ENCODE measurements around the gene RCAN3. TPM values are rescaled to one million over a fixed set of nuclear protein-coding genes. Genes with fewer than 3 reads are reported as not detected.
"Not testable (repeated sequence)": the region's sequence is repeated elsewhere in the genome, so short reads cannot be mapped to it uniquely, and the experiment has no call there.

RCAN3 gene
- total RNA-seq, 1 experiment from 2014 or later: 10.2 TPM

DNA sequence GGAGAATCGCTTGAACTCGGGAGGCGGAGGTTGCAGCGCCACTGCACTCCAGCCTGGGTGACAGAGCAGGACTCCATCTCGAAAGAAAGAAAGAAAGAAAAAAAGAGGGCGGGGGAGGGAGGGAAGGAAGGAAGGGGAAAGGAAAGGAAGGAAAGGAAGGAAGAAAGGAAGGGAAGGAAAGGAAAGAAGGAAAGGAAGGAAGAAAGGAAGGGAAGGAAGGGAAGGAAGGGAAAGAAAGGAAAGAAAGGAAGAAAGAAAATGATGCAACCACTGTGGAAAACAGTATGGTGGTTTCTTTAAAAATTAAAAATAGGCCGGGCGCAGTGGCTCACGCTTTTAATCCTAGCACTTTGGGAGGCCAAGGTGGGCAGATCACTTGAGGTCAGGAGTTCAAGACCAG is 15.2 kb upstream of the RCAN3 start:
- POLR2A ChIA-PET: no interaction called here
- no peak for DNase-seq
- BruUV-seq (replicated peaks): no TSS peak
- Histone ChIP-seq H3K4me1 (no peaks in the 10 kb centered on the region), H3K4me3 (ENCODE audit: low read depth, low read length) (no peak overlapping the region), H3K9me3 (no peaks in the 10 kb centered on the region), H3K27me3 (replicated peaks; ENCODE audit: control insufficient read depth, insufficient read depth, low read length) (no peaks in the 10 kb centered on the region), H3K36me3 (ENCODE audit: control insufficient read depth, insufficient read depth, low read length) (no peaks in the 10 kb centered on the region)
- H3K4me3 Mint-ChIP-seq (ENCODE audit: unreplicated experiment): no peak overlapping the region
- H3K27ac Mint-ChIP-seq (ENCODE audit: unreplicated experiment): no peak overlapping the region
- no peaks in the 10 kb centered on the region for H3K27me3 Mint-ChIP-seq (ENCODE audit: insufficient read depth, unreplicated experiment)
- H3K9me3 Mint-ChIP-seq (ENCODE audit: unreplicated experiment): no peaks in the 10 kb centered on the region
- no peaks in the 10 kb centered on the region for H3K36me3 Mint-ChIP-seq (ENCODE audit: insufficient read depth, unreplicated experiment)
- H3K4me1 Mint-ChIP-seq (ENCODE audit: low read depth, unreplicated experiment): no peaks in the 10 kb centered on the region
- CTCF ChIA-PET: no interaction called here
- TF ChIP-seq, protein P1, sequence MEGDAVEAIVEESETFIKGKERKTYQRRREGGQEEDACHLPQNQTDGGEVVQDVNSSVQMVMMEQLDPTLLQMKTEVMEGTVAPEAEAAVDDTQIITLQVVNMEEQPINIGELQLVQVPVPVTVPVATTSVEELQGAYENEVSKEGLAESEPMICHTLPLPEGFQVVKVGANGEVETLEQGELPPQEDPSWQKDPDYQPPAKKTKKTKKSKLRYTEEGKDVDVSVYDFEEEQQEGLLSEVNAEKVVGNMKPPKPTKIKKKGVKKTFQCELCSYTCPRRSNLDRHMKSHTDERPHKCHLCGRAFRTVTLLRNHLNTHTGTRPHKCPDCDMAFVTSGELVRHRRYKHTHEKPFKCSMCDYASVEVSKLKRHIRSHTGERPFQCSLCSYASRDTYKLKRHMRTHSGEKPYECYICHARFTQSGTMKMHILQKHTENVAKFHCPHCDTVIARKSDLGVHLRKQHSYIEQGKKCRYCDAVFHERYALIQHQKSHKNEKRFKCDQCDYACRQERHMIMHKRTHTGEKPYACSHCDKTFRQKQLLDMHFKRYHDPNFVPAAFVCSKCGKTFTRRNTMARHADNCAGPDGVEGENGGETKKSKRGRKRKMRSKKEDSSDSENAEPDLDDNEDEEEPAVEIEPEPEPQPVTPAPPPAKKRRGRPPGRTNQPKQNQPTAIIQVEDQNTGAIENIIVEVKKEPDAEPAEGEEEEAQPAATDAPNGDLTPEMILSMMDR (IDR thresholded peaks at IDR 0.05; ENCODE audit: insufficient read depth in 1 of 2, low read depth in 1 of 2, low read length in 1 of 2, severe bottlenecking in 1 of 2, unreplicated experiment in 1 of 2): no peak
- intact Hi-C loops (cut with micrococcal nuclease; ENCODE audit: unreplicated experiment): no loop called here

DNA sequence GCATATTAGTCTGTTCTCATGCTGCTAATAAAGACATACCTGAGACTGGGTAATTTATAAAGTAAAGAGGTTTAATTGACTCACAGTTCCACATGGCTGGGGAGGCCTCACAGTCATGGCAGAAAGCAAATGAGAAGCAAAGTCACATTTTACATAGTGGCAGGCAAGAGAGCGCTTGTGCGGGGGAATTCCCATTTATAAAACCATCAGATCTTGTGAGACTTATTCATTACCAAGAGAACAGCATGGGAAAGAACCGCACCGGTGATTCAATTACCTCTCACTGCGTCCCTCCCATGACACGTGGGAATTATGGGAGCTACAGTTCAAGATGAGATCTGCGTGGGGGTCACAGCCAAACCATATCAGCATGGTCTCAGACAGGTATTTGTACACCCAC is 14.5 kb upstream of the RCAN3 start:
- H3K9me3 ChIP-seq; BruUV-seq (replicated peaks); H3K27ac Mint-ChIP-seq (ENCODE audit: unreplicated experiment); H3K36me3 ChIP-seq (ENCODE audit: control insufficient read depth, insufficient read depth, low read length); H3K4me1 ChIP-seq; H3K36me3 Mint-ChIP-seq (ENCODE audit: insufficient read depth, unreplicated experiment); DNase-seq; H3K4me3 Mint-ChIP-seq (ENCODE audit: unreplicated experiment); intact Hi-C loops (cut with micrococcal nuclease; ENCODE audit: unreplicated experiment); H3K27me3 ChIP-seq (replicated peaks; ENCODE audit: control insufficient read depth, insufficient read depth, low read length); H3K4me1 Mint-ChIP-seq (ENCODE audit: low read depth, unreplicated experiment); CTCF ChIA-PET; H3K4me3 ChIP-seq (ENCODE audit: low read depth, low read length); H3K27me3 Mint-ChIP-seq (ENCODE audit: insufficient read depth, unreplicated experiment); POLR2A ChIA-PET; H3K9me3 Mint-ChIP-seq (ENCODE audit: unreplicated experiment): not testable (repeated sequence)

DNA sequence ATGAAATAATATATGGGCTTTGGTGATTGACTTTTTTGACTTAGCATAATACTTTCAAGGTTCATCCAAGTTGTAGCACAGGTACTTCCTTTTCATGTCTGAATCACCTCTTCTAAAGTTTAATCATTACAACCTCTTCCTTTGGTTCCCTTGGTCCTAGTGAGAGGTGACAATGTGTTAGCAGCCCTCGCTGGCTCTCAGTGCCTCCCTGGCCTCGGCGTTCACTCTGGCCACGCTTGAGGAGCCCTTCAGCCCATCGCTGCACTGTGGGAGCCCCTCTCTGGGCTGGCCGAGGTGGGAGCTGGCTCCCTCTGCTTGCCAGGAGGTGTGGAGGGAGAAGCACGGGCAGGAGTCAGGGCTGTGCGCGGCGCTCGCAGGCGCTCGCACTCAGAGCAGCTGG is 13.0 kb upstream of the RCAN3 start:
- no peaks in the 10 kb centered on the region for H3K36me3 Mint-ChIP-seq (ENCODE audit: insufficient read depth, unreplicated experiment)
- ChIA-PET CTCF (interaction anchor here (0.7 kb wide), 1 partner anchor 514 kb away, joined by 3 read pairs; no protein-coding TSS in a partner anchor), POLR2A (no interaction called here)
- H3K4me3 Mint-ChIP-seq (ENCODE audit: unreplicated experiment): no peak overlapping the region
- H3K4me1 Mint-ChIP-seq (ENCODE audit: low read depth, unreplicated experiment): no peaks in the 10 kb centered on the region
- intact Hi-C loops (cut with micrococcal nuclease; ENCODE audit: unreplicated experiment): no loop called here
- Histone ChIP-seq H3K4me3 (ENCODE audit: low read depth, low read length) (no peak overlapping the region), H3K27me3 (replicated peaks; ENCODE audit: control insufficient read depth, insufficient read depth, low read length) (no peaks in the 10 kb centered on the region), H3K4me1 (no peaks in the 10 kb centered on the region), H3K36me3 (ENCODE audit: control insufficient read depth, insufficient read depth, low read length) (no peaks in the 10 kb centered on the region), H3K9me3 (no peaks in the 10 kb centered on the region)
- TF ChIP-seq, protein P1 (IDR thresholded peaks at IDR 0.05; ENCODE audit: insufficient read depth in 1 of 2, low read depth in 1 of 2, low read length in 1 of 2, severe bottlenecking in 1 of 2, unreplicated experiment in 1 of 2): no peak
- BruUV-seq (replicated peaks): no TSS peak
- DNase-seq: no peak
- H3K27me3 Mint-ChIP-seq (ENCODE audit: insufficient read depth, unreplicated experiment): no peaks in the 10 kb centered on the region
- no peak overlapping the region for H3K27ac Mint-ChIP-seq (ENCODE audit: unreplicated experiment)
- H3K9me3 Mint-ChIP-seq (ENCODE audit: unreplicated experiment): no peaks in the 10 kb centered on the region

Measured in Caco-2 (cell line).